ENCODE measurements around the gene LRRC23. TPM values are rescaled to one million over a fixed set of nuclear protein-coding genes. Genes with fewer than 3 reads are reported as not detected.

The LRRC23 gene
- total RNA-seq, 1 experiment from 2014 or later, result 8.0 TPM

- Histone ChIP-seq H3K4me2 (ENCODE audit: low read length) (no peak overlapping the region), H4K20me1 (ENCODE audit: insufficient read depth) (no peaks in the 10 kb centered on the region), H3K9me3 (ENCODE audit: control insufficient read depth in 1 of 2, insufficient read depth in 1 of 2, low read depth in 1 of 2, low read length in 2 of 2) (no peaks in the 10 kb centered on the region), H2AFZ (ENCODE audit: low read depth, low read length, poor library complexity, severe bottlenecking) (no peak overlapping the region), H3K4me3 (replicated peaks in 1 of 2; ENCODE audit: low read depth in 1 of 2, low read length in 2 of 2) (no peak overlapping the region), H3K27ac (ENCODE audit: low read depth, low read length) (no peak overlapping the region), H3K4me1 (ENCODE audit: control insufficient read depth in 1 of 2, insufficient read depth in 2 of 2, low read length in 2 of 2) (peaks cover 13 to 29% of the 10 kb centered on the region in 2 experiments), H3K36me3 (ENCODE audit: control insufficient read depth in 1 of 2, insufficient read depth in 2 of 2, low read length in 2 of 2) (peaks cover 11 to 34% of the 10 kb centered on the region in 2 experiments; a peak in 3 of 4 replicates), H3K27me3 (ENCODE audit: insufficient read depth, low read length) (no peaks in the 10 kb centered on the region), H3K9ac (ENCODE audit: low read length) (no peak overlapping the region; the same call in 1 of the 2 replicates), H3K79me2 (ENCODE audit: insufficient read depth, low read length) (peaks cover 56% of the 10 kb centered on the region), H3K9me2 (ENCODE audit: insufficient read depth) (no peaks in the 10 kb centered on the region)
- TF ChIP-seq EGR1 (IDR thresholded peaks at IDR 0.05; ENCODE audit: low read depth) (no peak), SRF (IDR thresholded peaks at IDR 0.05; ENCODE audit: low read depth) (no peak)
- ChIA-PET RAD21 (ENCODE audit: low non-redundant PET in 1 of 2, low total read pairs in 2 of 2, uncharacterized antibody in 2 of 2, unreplicated experiment in 2 of 2) (no interaction called here), POLR2A (interaction anchor here (3.4 kb wide), 1 partner anchor 11 kb away, joined by 22 read pairs; the partner anchor contains the start of genes C12orf57 and RNU7-1), CTCF (no interaction called here)
- no peak for ATAC-seq
- DNase-seq (ENCODE audit: low read depth, low spot score), result no peak
- intact Hi-C loops (cut with micrococcal nuclease), result no loop called here
- BruUV-seq (replicated peaks), result no TSS peak
Observed at GRCh38 chr12:6932766-6933165, 28.1 kb downstream of the LRRC23 start.

- Histone ChIP-seq H4K20me1 (ENCODE audit: insufficient read depth) (no peaks in the 10 kb centered on the region), H3K36me3 (ENCODE audit: control insufficient read depth in 1 of 2, insufficient read depth in 2 of 2, low read length in 2 of 2) (peaks cover 12 to 34% of the 10 kb centered on the region in 2 experiments; a peak in 3 of 4 replicates), H3K4me1 (ENCODE audit: control insufficient read depth in 1 of 2, insufficient read depth in 2 of 2, low read length in 2 of 2) (peaks cover 10 to 37% of the 10 kb centered on the region in 2 experiments), H3K9me2 (ENCODE audit: insufficient read depth) (no peaks in the 10 kb centered on the region), H3K9ac (ENCODE audit: low read length) (0 out of 2 replicates have a peak overlapping the region, but pooled peaks have one; percentile 23), H3K9me3 (ENCODE audit: control insufficient read depth in 1 of 2, insufficient read depth in 1 of 2, low read depth in 1 of 2, low read length in 2 of 2) (no peaks in the 10 kb centered on the region), H3K27ac (ENCODE audit: low read depth, low read length) (peak overlapping the region; percentile 33; the same call in 1 of the 2 replicates), H2AFZ (ENCODE audit: low read depth, low read length, poor library complexity, severe bottlenecking) (no peak overlapping the region), H3K27me3 (ENCODE audit: insufficient read depth, low read length) (no peaks in the 10 kb centered on the region), H3K4me3 (replicated peaks in 1 of 2; ENCODE audit: low read depth in 1 of 2, low read length in 2 of 2) (no peak overlapping the region), H3K79me2 (ENCODE audit: insufficient read depth, low read length) (peaks cover 52% of the 10 kb centered on the region), H3K4me2 (ENCODE audit: low read length) (no peak overlapping the region)
- BruUV-seq (replicated peaks), result no TSS peak
- ChIA-PET RAD21 (ENCODE audit: low non-redundant PET in 1 of 2, low total read pairs in 2 of 2, uncharacterized antibody in 2 of 2, unreplicated experiment in 2 of 2) (no interaction called here), CTCF (interaction anchor here (1.0 kb wide), 1 partner anchor 65 kb away, joined by 3 read pairs; no protein-coding TSS in a partner anchor), POLR2A (interaction anchor here (1.2 to 3.4 kb wide), 4 partner anchors 9 to 65 kb away, joined by 3 to 22 read pairs (median 4); partner anchors contain the start of genes C12orf57 and RNU7-1)
- DNase-seq (ENCODE audit: low read depth, low spot score) (no peak), ATAC-seq (no peak)
- intact Hi-C loops (cut with micrococcal nuclease), result no loop called here
- TF ChIP-seq EZH2 (IDR thresholded peaks at IDR 0.05) (no peak), ZNF274 (IDR thresholded peaks at IDR 0.05; ENCODE audit: low read depth, low read length) (no peak), CEBPB (IDR thresholded peaks at IDR 0.05; ENCODE audit: low read depth) (no peak), CBX3 (IDR thresholded peaks at IDR 0.05; ENCODE audit: low read depth) (no peak), SP1 (IDR thresholded peaks at IDR 0.05; ENCODE audit: low read depth) (no peak), POLR2AphosphoS5 (IDR thresholded peaks at IDR 0.05; ENCODE audit: low read depth, low read length) (no peak), TCF7L2 (IDR thresholded peaks at IDR 0.05; ENCODE audit: borderline replicate concordance, extremely low read depth, insufficient read depth, insufficient read length) (no peak), ZFX (IDR thresholded peaks at IDR 0.05) (no peak), ELF1 (IDR thresholded peaks at IDR 0.05; ENCODE audit: borderline replicate concordance, low read depth) (no peak), RAD21 (IDR thresholded peaks at IDR 0.05; ENCODE audit: low read depth) (no peak), REST (IDR thresholded peaks at IDR 0.05; ENCODE audit: low read depth) (no peak), FOSL1 (IDR thresholded peaks at IDR 0.05; ENCODE audit: low read depth) (no peak), POLR2A (IDR thresholded peaks at IDR 0.05; ENCODE audit: borderline replicate concordance, extremely low read depth, insufficient read depth, insufficient read length) (no peak), ATF3 (IDR thresholded peaks at IDR 0.05) (no peak)
- TF ChIP-seq, protein P1, sequence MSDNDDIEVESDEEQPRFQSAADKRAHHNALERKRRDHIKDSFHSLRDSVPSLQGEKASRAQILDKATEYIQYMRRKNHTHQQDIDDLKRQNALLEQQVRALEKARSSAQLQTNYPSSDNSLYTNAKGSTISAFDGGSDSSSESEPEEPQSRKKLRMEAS (IDR thresholded peaks at IDR 0.05), result no peak
Observed at GRCh38 chr12:6934110-6934509, 29.5 kb downstream of the LRRC23 start.

All from HCT116 (cell line).